ENCODE results near the gene OAS2.

The OAS2 gene

GRCh38 chr12:113060336-113060960 lies 82.1 kb downstream of the OAS2 start:
- DNase-seq, result no peak

- DNase-seq, result no peak
Measured at GRCh38 chr12:113061061-113061694, 82.9 kb downstream of the OAS2 start.
